Heart right ventricle (tissue), 16 donors: ENCODE measurements around the gene OXNAD1. TPM values are rescaled to one million over a fixed set of nuclear protein-coding genes. Genes with fewer than 3 reads are reported as not detected.
A peak's percentile ranks its signal among the peaks of the same experiment; 100 is the strongest.

ENCODE experiments used
- ATAC-seq, 8 donors: fragments of 200-7000 bp; cut with Tn5 transposase; one replicate each; pipeline ENCODE4 v1.9.1; 2020; ENCODE audit warnings: mild to moderate bottlenecking in 8 of 8, moderate library complexity in 8 of 8, moderate number of reproducible peaks in 1 of 8
- DNase-seq, 2 donors: peaks; one replicate each; pipeline ENCODE4 v3.0.0-alpha.2; 2020
- H3K27ac ChIP-seq, 10 donors: fragments of 200-600 bp; sonication (generic) in 2 of 10; one replicate each; pipeline versions ENCODE4 v1.5.0 to v1.8.0; 2020 to 2022; ENCODE audit warnings: mild to moderate bottlenecking in 3 of 10
- H3K27me3 ChIP-seq, 7 donors: fragments of 200-600 bp; one replicate each; pipeline ENCODE4 v1.8.0; 2021 to 2022; ENCODE audit warnings: mild to moderate bottlenecking in 2 of 7
- H3K36me3 ChIP-seq, 9 donors: fragments of 200-600 bp; sonication (generic) in 1 of 9; one replicate each; pipeline versions ENCODE4 v1.5.0 to v1.8.0; 2020 to 2022; ENCODE audit warnings: mild to moderate bottlenecking in 2 of 9
- H3K4me1 ChIP-seq, 9 donors: fragments of 200-600 bp; sonication (generic) in 1 of 9; one replicate each; pipeline versions ENCODE4 v1.5.0 to v1.8.0; 2020 to 2022; ENCODE audit warnings: mild to moderate bottlenecking in 4 of 9
- H3K4me3 ChIP-seq, 10 donors: fragments of 200-600 bp; sonication (generic) in 2 of 10; one replicate each; pipeline versions ENCODE4 v1.5.0 to v1.8.0; 2020 to 2022; ENCODE audit warnings: mild to moderate bottlenecking in 7 of 10, moderate library complexity in 2 of 10
- H3K9me3 ChIP-seq, 11 donors: fragments of 200-600 bp in 10 of 11; sonication (generic) in 2 of 11; one replicate each; pipeline versions ENCODE4 v1.5.0 to v1.8.0; 2013 to 2022; ENCODE audit warnings: mild to moderate bottlenecking in 2 of 11, control low read depth in 1 of 11, moderate library complexity in 1 of 11
- CTCF ChIP-seq, 9 donors: fragments of 200-600 bp; sonication (generic) in 2 of 9; IDR thresholded peaks; one replicate each; pipeline versions ENCODE4 v1.5.0 to v1.8.0; 2021 to 2022; ENCODE audit warnings: antibody characterized with exemption in 9 of 9, mild to moderate bottlenecking in 5 of 9, moderate library complexity in 1 of 9
- WGBS, 2 donors: extraction: QIAGEN DNeasy Blood & Tissue Kit; methylation state at CpG; one replicate each; pipeline ENCODE4 v1.1.7; 2013; ENCODE audit warnings: inconsistent platforms in 1 of 2; 5-methylcytosine and 5-hydroxymethylcytosine counted together
- intact Hi-C, 10 donors: fragments of 100-400 bp; cut with DNase I; formaldehyde crosslinking; loops; one replicate each; pipeline versions ENCODE4 v1.11.1 to v1.14.2; 2022
- polyA plus RNA-seq, 2 donors: library from polyadenylated mRNA; stranded (reverse); fragments of 200-250 nt; gene quantifications; one replicate each; pipeline ENCODE4 v1.2.3, GENCODE V29; 2013
- total RNA-seq, 10 donors: library from RNA; stranded (reverse); fragmentation: NEBNext Ultra II Directional in 3 of 10; extraction: Animal tissue kit (Norgen Biotek cat#: 25700) in 3 of 10; gene quantifications; one replicate each; pipeline versions ENCODE4 v1.2.1 to v1.2.4, GENCODE V29; 2021 to 2023
- donor health status: Arrhythmogenic right ventricular cardiomyopathy.
- donor health status: ischemic (EF 13 %, LVEDD 7.1; RV severe dilation, severe dysfunction).
- donor health status: healthy with polysubstance abuse.
- donor health status: DM: no; HTN: yes; CAD: no.
- donor health status: DM: no; HTN: no; CAD: no.
- donor health status: ischemic (EF 25% LVEDD 6.9; RV normal size, moderate dysfunction).
- donor health status: ischemic (EF 25% LVEDD 5.7; RV mildly dilated, moderate dysfunction).
- donor health status: healthy.
- donor health status: DM: yes; HTN: yes; CAD: no.
- donor health status: Ischemic cardiomyopathy.
- donor health status: ischemic (EF 35%, LVEDD 5.7; RV mildly dilated, moderate dysfunction).
- donor health status: nonischemic (EF 11% LVEDD 7.7; RV severe dilation, severe dysfunction).
- donor health status: DM: yes; HTN: yes; CAD: no.
- donor health status: PGD.
- donor health status: ischemic (EF 29% LVEDD 5.4; RV normal size, mild dysfunction).
- donor health status: nonischemic (EF 23%, LVEDD 6.1; RV moderate dilation, normal function).

The OXNAD1 gene
- total and polyA plus RNA-seq, 12 donors: 4.2 to 22.8 (median 17.1) TPM

- Histone ChIP-seq H3K27ac (no peak overlapping the region), H3K36me3 (peaks cover 0 to 98% (median 37%) of the 10 kb centered on the region in 9 donors), H3K4me3 (no peak overlapping the region), H3K9me3 (no peaks in the 10 kb centered on the region), H3K4me1 (peaks cover 0 to 22% (median 0%) of the 10 kb centered on the region in 9 donors), H3K27me3 (no peaks in the 10 kb centered on the region)
- WGBS, 2 donors: 80% methylated on average over 5 of the region's 5 CpGs
- ATAC-seq (peak in 1 of 8 donors; percentile 24), DNase-seq (no peak)
- intact Hi-C loops: no loop called here
- TF ChIP-seq CTCF (IDR thresholded peaks at IDR 0.05): no peak
These were observed 57.2 kb downstream of the OXNAD1 start for GRCh38 chr3:16322189-16322588.

GRCh38 chr3:16323737-16324136 lies 58.7 kb downstream of the OXNAD1 start:
- Histone ChIP-seq H3K4me3 (no peak overlapping the region), H3K27me3 (no peaks in the 10 kb centered on the region), H3K27ac (no peak overlapping the region), H3K36me3 (peaks cover 0 to 97% (median 37%) of the 10 kb centered on the region in 9 donors), H3K9me3 (no peaks in the 10 kb centered on the region), H3K4me1 (peaks cover 0 to 22% (median 0%) of the 10 kb centered on the region in 9 donors)
- no peak for DNase-seq
- no peak for TF ChIP-seq CTCF (IDR thresholded peaks at IDR 0.05)
- ATAC-seq: no peak
- 96 to 98% methylated on average over 4 of the region's 4 CpGs for WGBS, 2 donors
- intact Hi-C loops: no loop called here

GRCh38 chr3:16325850-16326249 lies 60.8 kb downstream of the OXNAD1 start:
- intact Hi-C loops: no loop called here
- peaks cover 0 to 2% (median 0%) of the 10 kb centered on the region in 11 donors for H3K9me3 ChIP-seq
- no peak for ATAC-seq
- peaks cover 0 to 97% (median 28%) of the 10 kb centered on the region in 9 donors for H3K36me3 ChIP-seq
- no peak overlapping the region for H3K27ac ChIP-seq
- peaks cover 0 to 9% (median 0%) of the 10 kb centered on the region in 9 donors for H3K4me1 ChIP-seq
- no peaks in the 10 kb centered on the region for H3K27me3 ChIP-seq
- DNase-seq: no peak
- 99 to 100% methylated on average over 4 of the region's 4 CpGs for WGBS, 2 donors
- H3K4me3 ChIP-seq: no peak overlapping the region
- no peak for TF ChIP-seq CTCF (IDR thresholded peaks at IDR 0.05)

GRCh38 chr3:16326724-16327349 lies 61.8 kb downstream of the OXNAD1 start:
- DNase-seq (no peak), ATAC-seq (no peak)
- intact Hi-C loops: no loop called here
- Histone ChIP-seq H3K36me3 (peaks cover 0 to 97% (median 18%) of the 10 kb centered on the region in 9 donors), H3K4me3 (no peak overlapping the region), H3K9me3 (peaks cover 0 to 12% (median 3%) of the 10 kb centered on the region in 11 donors), H3K27me3 (no peaks in the 10 kb centered on the region), H3K4me1 (peaks cover 0 to 9% (median 0%) of the 10 kb centered on the region in 9 donors), H3K27ac (no peak overlapping the region)
- 90% methylated on average over 15 of the region's 15 CpGs for WGBS, 2 donors
- TF ChIP-seq CTCF (IDR thresholded peaks at IDR 0.05): no peak
